Gastroesophageal sphincter (tissue), 4 donors: ENCODE data around the gene FAM131C. TPM values are rescaled to one million over a fixed set of nuclear protein-coding genes. Genes with fewer than 3 reads are reported as not detected.
"Not testable (repeated sequence)": the region's sequence is repeated elsewhere in the genome, so short reads cannot be mapped to it uniquely, and the experiment has no call there.

ENCODE experiments used
- ATAC-seq: fragments of 150-250 bp; one replicate; pipeline ENCODE4 v1.9.1; 2016; ENCODE audit warnings: mild to moderate bottlenecking, moderate library complexity
- H3K27ac ChIP-seq, 4 donors: fragments of 200-600 bp; sonication (generic) in 3 of 4; 1 replicate in 3 of 4; 2 replicates in 1 of 4; pipeline ENCODE4 v1.5.1; 2016 to 2019
- H3K27me3 ChIP-seq: fragments of 200-600 bp; sonication (generic); one replicate; pipeline ENCODE4 v1.5.1; 2019
- H3K36me3 ChIP-seq, 2 donors: fragments of 200-600 bp; sonication (generic); one replicate each; pipeline ENCODE4 v1.5.1; 2019; ENCODE audit warnings: control low read depth in 1 of 2
- H3K4me1 ChIP-seq, 3 donors: fragments of 200-600 bp; sonication (generic); 1 replicate in 2 of 3; 2 replicates in 1 of 3; pipeline ENCODE4 v1.5.1; 2016 to 2019; ENCODE audit warnings: control low read depth in 2 of 3
- H3K4me3 ChIP-seq, 2 donors: fragments of 200-600 bp; sonication (generic); one replicate each; pipeline ENCODE4 v1.5.1; 2019; ENCODE audit warnings: mild to moderate bottlenecking in 1 of 2, moderate library complexity in 1 of 2
- H3K9me3 ChIP-seq, 3 donors: fragments of 200-600 bp; sonication (generic); one replicate each; pipeline ENCODE4 v1.5.1; 2017 to 2019; ENCODE audit warnings: control low read depth in 2 of 3
- EP300 ChIP-seq: sonication (generic); formaldehyde crosslinking; IDR thresholded peaks from one replicate; pipeline ENCODE4 v1.6.1; 2017; ENCODE audit warnings: antibody characterized with exemption, mild to moderate bottlenecking
- POLR2A ChIP-seq, 2 donors: fragments of 450-650 bp; IDR thresholded peaks; one replicate each; pipeline ENCODE4 v1.6.1; 2017; ENCODE audit warnings: antibody characterized with exemption in 2 of 2, mild to moderate bottlenecking in 2 of 2, moderate library complexity in 1 of 2
- POLR2AphosphoS5 ChIP-seq: sonication (generic); formaldehyde crosslinking; IDR thresholded peaks from one replicate; pipeline ENCODE4 v1.6.1; 2017; ENCODE audit warnings: antibody characterized with exemption
- WGBS, 2 donors: methylation state at CpG; one replicate each; pipeline ENCODE4 v1.1.5; 2018; ENCODE audit warnings: low coverage in 1 of 2; 5-methylcytosine and 5-hydroxymethylcytosine counted together
- total RNA-seq, 4 donors: library from RNA; depleted of rRNA; stranded (reverse); fragments of >200 nt; gene quantifications; one replicate each; pipeline ENCODE4 v1.1.0, GENCODE V29; 2016
- TF ChIP-seq, protein P1 (sequence below), 4 experiments: fragments of 200-600 bp in 2 of 4; fragments of 450-650 bp in 2 of 4; sonication (generic) in 1 of 4; IDR thresholded peaks; one replicate each; pipeline ENCODE4 v1.5.1; 2017 to 2019; ENCODE audit warnings: antibody characterized with exemption in 4 of 4, mild to moderate bottlenecking in 2 of 4, moderate library complexity in 2 of 4

Gene FAM131C
- total RNA-seq, 4 donors from 2014 or later: not detected

- Histone ChIP-seq H3K27me3 (no peaks in the 10 kb centered on the region), H3K4me3 (no peak overlapping the region), H3K4me1 (peaks cover 0 to 16% (median 7%) of the 10 kb centered on the region in 3 donors), H3K36me3 (no peaks in the 10 kb centered on the region), H3K9me3 (peaks cover 0 to 19% (median 0%) of the 10 kb centered on the region in 3 donors), H3K27ac (no peak overlapping the region)
- no peak for ATAC-seq
- no CpG with 5 or more reads among the region's 1 CpG for WGBS, 2 donors
- TF ChIP-seq, protein P1, sequence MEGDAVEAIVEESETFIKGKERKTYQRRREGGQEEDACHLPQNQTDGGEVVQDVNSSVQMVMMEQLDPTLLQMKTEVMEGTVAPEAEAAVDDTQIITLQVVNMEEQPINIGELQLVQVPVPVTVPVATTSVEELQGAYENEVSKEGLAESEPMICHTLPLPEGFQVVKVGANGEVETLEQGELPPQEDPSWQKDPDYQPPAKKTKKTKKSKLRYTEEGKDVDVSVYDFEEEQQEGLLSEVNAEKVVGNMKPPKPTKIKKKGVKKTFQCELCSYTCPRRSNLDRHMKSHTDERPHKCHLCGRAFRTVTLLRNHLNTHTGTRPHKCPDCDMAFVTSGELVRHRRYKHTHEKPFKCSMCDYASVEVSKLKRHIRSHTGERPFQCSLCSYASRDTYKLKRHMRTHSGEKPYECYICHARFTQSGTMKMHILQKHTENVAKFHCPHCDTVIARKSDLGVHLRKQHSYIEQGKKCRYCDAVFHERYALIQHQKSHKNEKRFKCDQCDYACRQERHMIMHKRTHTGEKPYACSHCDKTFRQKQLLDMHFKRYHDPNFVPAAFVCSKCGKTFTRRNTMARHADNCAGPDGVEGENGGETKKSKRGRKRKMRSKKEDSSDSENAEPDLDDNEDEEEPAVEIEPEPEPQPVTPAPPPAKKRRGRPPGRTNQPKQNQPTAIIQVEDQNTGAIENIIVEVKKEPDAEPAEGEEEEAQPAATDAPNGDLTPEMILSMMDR (IDR thresholded peaks at IDR 0.05): no peak
- TF ChIP-seq EP300 (no peak), POLR2AphosphoS5 (no peak), POLR2A (IDR thresholded peaks at IDR 0.05) (no peak)
Observed at GRCh38 chr1:16109571-16109970, 36.1 kb upstream of the FAM131C start.

DNA sequence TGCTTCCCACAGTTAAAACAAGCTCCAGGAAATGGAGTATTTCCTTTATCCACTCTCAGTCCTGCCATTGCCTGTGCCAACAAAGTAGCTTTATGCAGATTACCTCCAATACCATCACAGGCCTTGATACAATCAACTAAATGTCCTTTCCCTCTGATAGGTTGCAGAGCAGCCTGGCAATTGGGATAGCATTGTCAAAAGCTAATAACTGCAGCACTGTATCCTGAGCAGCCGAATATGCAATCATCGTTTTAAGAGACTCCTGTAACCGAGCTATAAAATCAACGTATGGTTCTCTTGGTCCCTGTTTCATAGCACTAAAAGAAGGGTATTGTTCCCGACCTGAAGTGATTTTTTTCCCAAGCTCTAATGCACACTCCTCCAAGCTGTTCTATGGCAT is 33.6 kb upstream of the FAM131C start:
- not testable (repeated sequence) for H3K27me3 ChIP-seq, H3K27ac ChIP-seq, H3K4me3 ChIP-seq, H3K4me1 ChIP-seq, ATAC-seq, H3K36me3 ChIP-seq
- WGBS, 2 donors: 61 to 75% methylated on average over 4 to 5 of the region's 5 CpGs
- peaks cover 0 to 19% (median 0%) of the 10 kb centered on the region in 3 donors for H3K9me3 ChIP-seq

DNA sequence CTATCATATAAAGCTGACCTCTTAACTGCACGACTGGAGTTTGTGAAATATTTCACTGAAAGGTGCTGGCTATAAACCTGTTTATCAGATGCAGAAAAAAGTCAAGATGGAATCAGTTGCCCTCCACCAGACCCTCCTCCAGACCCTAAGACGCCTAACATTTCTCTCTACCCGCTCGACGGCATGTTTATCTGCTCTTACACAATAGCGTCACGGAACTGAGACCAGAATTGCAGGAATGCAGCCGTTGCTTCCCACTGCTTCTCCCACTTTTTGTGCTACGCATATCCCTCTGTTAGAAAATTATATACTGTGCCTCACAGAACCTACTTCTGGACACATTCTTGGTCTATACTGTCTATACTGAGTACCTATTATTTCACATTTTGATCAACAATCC is 28.2 kb upstream of the FAM131C start:
- 42 to 83% methylated on average over 9 of the region's 9 CpGs for WGBS, 2 donors
- no peaks in the 10 kb centered on the region for H3K9me3 ChIP-seq
- TF ChIP-seq, protein P1 (IDR thresholded peaks at IDR 0.05): no peak
- no peak for TF ChIP-seq POLR2AphosphoS5
- no peak for TF ChIP-seq POLR2A (IDR thresholded peaks at IDR 0.05)
- TF ChIP-seq EP300: no peak

DNA sequence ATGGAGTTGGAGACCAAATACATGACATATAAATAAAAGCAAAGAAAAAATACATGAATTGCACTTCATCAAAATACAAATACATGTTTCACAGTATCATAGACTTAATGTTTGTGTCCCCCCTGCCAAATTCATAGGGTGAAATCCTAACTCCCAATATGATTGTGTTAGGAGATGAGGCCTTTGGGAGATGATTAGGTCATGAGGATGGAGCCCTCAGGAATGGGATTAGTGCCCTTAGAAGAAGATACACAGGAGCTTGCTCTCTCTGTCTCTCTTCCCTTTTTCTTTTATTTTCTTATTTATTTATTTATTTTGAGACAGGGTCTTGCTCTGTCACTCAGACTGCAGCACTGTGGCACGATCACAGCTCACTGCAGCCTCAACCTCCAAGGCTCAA is 26.0 kb upstream of the FAM131C start:
- no peak for TF ChIP-seq POLR2AphosphoS5
- no peak for TF ChIP-seq POLR2A (IDR thresholded peaks at IDR 0.05)
- WGBS, 2 donors: 94% methylated on average over 1 of the region's 1 CpG; no CpG with 5 or more reads in 1 of the 2 donors
- no peak for ATAC-seq
- no peaks in the 10 kb centered on the region for H3K4me1 ChIP-seq
- H3K9me3 ChIP-seq: no peaks in the 10 kb centered on the region
- H3K27ac ChIP-seq: no peak overlapping the region
- no peaks in the 10 kb centered on the region for H3K27me3 ChIP-seq
- no peak overlapping the region for H3K4me3 ChIP-seq
- no peaks in the 10 kb centered on the region for H3K36me3 ChIP-seq

More for the DNA sequence above, 28.2 kb upstream of the FAM131C start:
- Histone ChIP-seq H3K4me1 (no peaks in the 10 kb centered on the region), H3K27me3 (no peaks in the 10 kb centered on the region), H3K4me3 (no peak overlapping the region), H3K27ac (no peak overlapping the region), H3K36me3 (no peaks in the 10 kb centered on the region)
- no peak for ATAC-seq

- no peaks in the 10 kb centered on the region for H3K36me3 ChIP-seq
- H3K4me1 ChIP-seq: no peaks in the 10 kb centered on the region
- H3K9me3 ChIP-seq: no peaks in the 10 kb centered on the region
- H3K27me3 ChIP-seq: no peaks in the 10 kb centered on the region
- WGBS, 2 donors: 83 to 100% methylated on average over 1 to 2 of the region's 9 CpGs
- TF ChIP-seq POLR2A (IDR thresholded peaks at IDR 0.05) (no peak), POLR2AphosphoS5 (no peak), EP300 (no peak)
- TF ChIP-seq, protein P1 (IDR thresholded peaks at IDR 0.05): no peak
- no peak overlapping the region for H3K27ac ChIP-seq
- no peak overlapping the region for H3K4me3 ChIP-seq
- no peak for ATAC-seq
Observed at GRCh38 chr1:16095447-16095846, 22.0 kb upstream of the FAM131C start.

- no peak overlapping the region for H3K27ac ChIP-seq
- ATAC-seq: no peak
- no peak overlapping the region for H3K4me3 ChIP-seq
- no peaks in the 10 kb centered on the region for H3K9me3 ChIP-seq
- WGBS, 2 donors: 94 to 98% methylated on average over 10 to 15 of the region's 21 CpGs
- H3K27me3 ChIP-seq: no peaks in the 10 kb centered on the region
- no peaks in the 10 kb centered on the region for H3K4me1 ChIP-seq
- H3K36me3 ChIP-seq: no peaks in the 10 kb centered on the region
- no peak for TF ChIP-seq EP300
- TF ChIP-seq, protein P1 (IDR thresholded peaks at IDR 0.05): no peak
- no peak for TF ChIP-seq POLR2A (IDR thresholded peaks at IDR 0.05)
- TF ChIP-seq POLR2AphosphoS5: no peak
Observed at GRCh38 chr1:16094453-16095158, 21.2 kb upstream of the FAM131C start.
